ENCODE measurements around the gene NRG2. TPM values are rescaled to one million over a fixed set of nuclear protein-coding genes. Genes with fewer than 3 reads are reported as not detected.

NRG2 gene
- total and polyA plus RNA-seq, 12 donors, result 0.64 to 6.6 (median 2.9) TPM

DNA sequence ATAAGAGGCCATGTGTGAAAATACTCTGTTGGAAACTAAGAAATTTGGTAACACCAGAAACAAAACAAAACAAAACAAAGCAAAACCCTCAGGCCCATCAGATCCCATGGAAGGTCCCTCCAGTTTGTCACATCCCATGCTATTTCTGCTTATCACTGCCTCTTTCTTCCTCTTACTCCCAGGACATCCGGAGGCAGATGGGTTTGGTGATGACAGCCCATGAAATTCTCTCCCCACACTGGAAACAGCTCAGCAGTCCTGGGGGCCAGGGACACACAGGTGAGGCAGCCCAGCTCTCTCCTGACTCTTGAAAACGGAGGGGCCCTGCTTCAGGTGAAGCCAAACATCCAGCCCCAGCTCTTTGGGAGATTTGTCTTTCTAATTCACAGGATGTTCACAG lies 63.2 kb downstream of the NRG2 start:
- Histone ChIP-seq H3K4me3 (no peak overlapping the region), H3K9me3 (no peaks in the 10 kb centered on the region), H3K27ac (no peak overlapping the region), H3K36me3 (no peaks in the 10 kb centered on the region), H3K27me3 (no peaks in the 10 kb centered on the region), H3K4me1 (peaks cover 0 to 55% (median 21%) of the 10 kb centered on the region in 9 donors)
- ATAC-seq (no peak), DNase-seq (no peak)
- intact Hi-C loops (cut with DNase I), result loop anchor here in 3 of 10 donors (10.0 kb wide), 2 partner anchors 65 to 175 kb away; partner anchors contain the start of gene NRG2 (in 2 of the 3)
- TF ChIP-seq, protein P1, sequence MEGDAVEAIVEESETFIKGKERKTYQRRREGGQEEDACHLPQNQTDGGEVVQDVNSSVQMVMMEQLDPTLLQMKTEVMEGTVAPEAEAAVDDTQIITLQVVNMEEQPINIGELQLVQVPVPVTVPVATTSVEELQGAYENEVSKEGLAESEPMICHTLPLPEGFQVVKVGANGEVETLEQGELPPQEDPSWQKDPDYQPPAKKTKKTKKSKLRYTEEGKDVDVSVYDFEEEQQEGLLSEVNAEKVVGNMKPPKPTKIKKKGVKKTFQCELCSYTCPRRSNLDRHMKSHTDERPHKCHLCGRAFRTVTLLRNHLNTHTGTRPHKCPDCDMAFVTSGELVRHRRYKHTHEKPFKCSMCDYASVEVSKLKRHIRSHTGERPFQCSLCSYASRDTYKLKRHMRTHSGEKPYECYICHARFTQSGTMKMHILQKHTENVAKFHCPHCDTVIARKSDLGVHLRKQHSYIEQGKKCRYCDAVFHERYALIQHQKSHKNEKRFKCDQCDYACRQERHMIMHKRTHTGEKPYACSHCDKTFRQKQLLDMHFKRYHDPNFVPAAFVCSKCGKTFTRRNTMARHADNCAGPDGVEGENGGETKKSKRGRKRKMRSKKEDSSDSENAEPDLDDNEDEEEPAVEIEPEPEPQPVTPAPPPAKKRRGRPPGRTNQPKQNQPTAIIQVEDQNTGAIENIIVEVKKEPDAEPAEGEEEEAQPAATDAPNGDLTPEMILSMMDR (IDR thresholded peaks at IDR 0.05), result no peak
- 49 to 61% methylated on average over 2 of the region's 2 CpGs for WGBS, 2 donors

GRCh38 chr5:139979518-139979917 lies 63.6 kb downstream of the NRG2 start:
- Histone ChIP-seq H3K27ac (no peak overlapping the region), H3K4me1 (peaks cover 0 to 51% (median 20%) of the 10 kb centered on the region in 9 donors), H3K4me3 (no peak overlapping the region), H3K36me3 (no peaks in the 10 kb centered on the region), H3K9me3 (no peaks in the 10 kb centered on the region), H3K27me3 (no peaks in the 10 kb centered on the region)
- ATAC-seq (no peak), DNase-seq (no peak)
- 57 to 65% methylated on average over 3 of the region's 3 CpGs for WGBS, 2 donors
- TF ChIP-seq, protein P1 (IDR thresholded peaks at IDR 0.05), result no peak
- intact Hi-C loops (cut with DNase I), result loop anchor here in 2 of 10 donors (10.0 kb wide), 2 partner anchors 65 to 175 kb away; partner anchors contain the start of gene NRG2 (in 1 of the 2)

GRCh38 chr5:139976703-139977102 lies 66.4 kb downstream of the NRG2 start:
- intact Hi-C loops (cut with DNase I), result loop anchor here in 2 of 10 donors (10.0 kb wide), 2 partner anchors 68 to 178 kb away; partner anchors contain the start of gene NRG2 (in 1 of the 2)
- peak in 1 of 8 donors; percentile 46 for ATAC-seq

GRCh38 chr5:139975942-139976341 lies 67.2 kb downstream of the NRG2 start:
- DNase-seq (no peak), ATAC-seq (no peak)
- 33 to 41% methylated on average over 1 of the region's 1 CpG for WGBS, 2 donors
- Histone ChIP-seq H3K9me3 (no peaks in the 10 kb centered on the region), H3K27ac (no peak overlapping the region), H3K4me3 (no peak overlapping the region), H3K27me3 (no peaks in the 10 kb centered on the region), H3K4me1 (peaks cover 0 to 34% (median 8%) of the 10 kb centered on the region in 9 donors), H3K36me3 (no peaks in the 10 kb centered on the region)
- intact Hi-C loops (cut with DNase I), result loop anchor here in 2 of 10 donors (10.0 kb wide), 2 partner anchors 69 to 179 kb away; partner anchors contain the start of gene NRG2 (in 1 of the 2)
- TF ChIP-seq, protein P1 (IDR thresholded peaks at IDR 0.05), result no peak

More at GRCh38 chr5:139976703-139977102, 66.4 kb downstream of the NRG2 start:
- Histone ChIP-seq H3K36me3 (no peaks in the 10 kb centered on the region), H3K9me3 (no peaks in the 10 kb centered on the region), H3K27ac (no peak overlapping the region), H3K27me3 (no peaks in the 10 kb centered on the region), H3K4me1 (peaks cover 0 to 30% (median 10%) of the 10 kb centered on the region in 9 donors), H3K4me3 (no peak overlapping the region)
- TF ChIP-seq, protein P1 (IDR thresholded peaks at IDR 0.05), result no peak
- no peak for DNase-seq
- WGBS, 2 donors, result 54 to 70% methylated on average over 1 of the region's 1 CpG

Data from heart right ventricle (tissue), 16 donors.